Parathyroid adenoma (tissue), 2 donors: ENCODE measurements around the gene CACNB2.
"Not testable (repeated sequence)": the region's sequence is repeated elsewhere in the genome, so short reads cannot be mapped to it uniquely, and the experiment has no call there.

Experiments used
- H2AFZ ChIP-seq: fragments of 300-600 bp; sonication (generic); one replicate; pipeline ENCODE4 v1.7.0; 2017; ENCODE audit warnings: antibody characterized with exemption, mild to moderate bottlenecking
- H3K27ac ChIP-seq: fragments of 300-600 bp; sonication (generic); one replicate; pipeline ENCODE4 v1.7.0; 2017
- H3K27me3 ChIP-seq: fragments of 300-600 bp; sonication (generic); one replicate; pipeline ENCODE4 v1.7.0; 2017; ENCODE audit warnings: low read length; ENCODE audit not compliant: control insufficient read depth, insufficient read depth
- H3K36me3 ChIP-seq: fragments of 300-600 bp; sonication (generic); one replicate; pipeline ENCODE4 v1.7.0; 2017; ENCODE audit warnings: low read length; ENCODE audit not compliant: control insufficient read depth, insufficient read depth
- H3K4me1 ChIP-seq: fragments of 300-600 bp; sonication (generic); one replicate; pipeline ENCODE4 v1.7.0; 2017; ENCODE audit warnings: control low read depth
- H3K4me2 ChIP-seq: fragments of 300-600 bp; sonication (generic); one replicate; pipeline ENCODE4 v1.7.0; 2017; ENCODE audit warnings: low read length
- H3K4me3 ChIP-seq: fragments of 300-600 bp; sonication (generic); one replicate; pipeline ENCODE4 v1.7.0; 2017; ENCODE audit warnings: low read depth, low read length
- H3K79me2 ChIP-seq: fragments of 300-600 bp; sonication (generic); one replicate; pipeline ENCODE4 v1.7.0; 2017; ENCODE audit warnings: control low read depth
- H3K9ac ChIP-seq: fragments of 300-600 bp; sonication (generic); one replicate; pipeline ENCODE4 v1.7.0; 2017; ENCODE audit warnings: mild to moderate bottlenecking
- H3K9me3 ChIP-seq: fragments of 300-600 bp; sonication (generic); one replicate; pipeline ENCODE4 v1.7.0; 2017; ENCODE audit warnings: low read length; ENCODE audit not compliant: control insufficient read depth
- CTCF ChIP-seq: fragments of 300-600 bp; sonication (generic); IDR thresholded peaks from one replicate; pipeline ENCODE4 v1.7.0; 2017; ENCODE audit warnings: antibody characterized with exemption, mild to moderate bottlenecking
- donor health status: primary hyperparathyroidism.

CACNB2 gene

GRCh38 chr10:18178854-18179483 is 38.7 kb downstream of the CACNB2 start:
- H3K36me3 ChIP-seq = no peaks in the 10 kb centered on the region
- no peaks in the 10 kb centered on the region for H3K27me3 ChIP-seq
- no peaks in the 10 kb centered on the region for H3K9me3 ChIP-seq
- no peak overlapping the region for H3K4me2 ChIP-seq
- TF ChIP-seq CTCF = no peak
- no peaks in the 10 kb centered on the region for H3K4me1 ChIP-seq
- no peak overlapping the region for H3K4me3 ChIP-seq
- H3K27ac ChIP-seq = no peak overlapping the region
- no peaks in the 10 kb centered on the region for H3K79me2 ChIP-seq
- peak overlapping the region; percentile 16 for H2AFZ ChIP-seq
- no peak overlapping the region for H3K9ac ChIP-seq

- TF ChIP-seq CTCF = no peak
- Histone ChIP-seq H3K4me3 (no peak overlapping the region), H3K27me3 (no peaks in the 10 kb centered on the region), H3K9me3 (no peaks in the 10 kb centered on the region), H3K79me2 (no peaks in the 10 kb centered on the region), H3K4me2 (peak overlapping the region; percentile 57), H3K4me1 (no peaks in the 10 kb centered on the region), H2AFZ (peak overlapping the region; percentile 14), H3K27ac (no peak overlapping the region), H3K9ac (no peak overlapping the region), H3K36me3 (no peaks in the 10 kb centered on the region)
Measured at GRCh38 chr10:18179891-18180290, 39.7 kb downstream of the CACNB2 start.

GRCh38 chr10:18181382-18181781 is 41.2 kb downstream of the CACNB2 start:
- not testable (repeated sequence) for H3K27ac ChIP-seq, H3K4me2 ChIP-seq, H2AFZ ChIP-seq, H3K4me3 ChIP-seq, H3K36me3 ChIP-seq, H3K9ac ChIP-seq, H3K9me3 ChIP-seq, H3K4me1 ChIP-seq, H3K79me2 ChIP-seq, H3K27me3 ChIP-seq

- Histone ChIP-seq H2AFZ (no peak overlapping the region), H3K27me3 (no peaks in the 10 kb centered on the region), H3K4me1 (no peaks in the 10 kb centered on the region), H3K4me2 (no peak overlapping the region), H3K79me2 (no peaks in the 10 kb centered on the region), H3K36me3 (no peaks in the 10 kb centered on the region), H3K9ac (no peak overlapping the region), H3K27ac (no peak overlapping the region), H3K9me3 (no peaks in the 10 kb centered on the region), H3K4me3 (no peak overlapping the region)
- TF ChIP-seq CTCF = no peak
Measured at GRCh38 chr10:18185621-18186020, 45.4 kb downstream of the CACNB2 start.

GRCh38 chr10:18190840-18191239 is 50.6 kb downstream of the CACNB2 start:
- Histone ChIP-seq H3K9ac (no peak overlapping the region), H3K79me2 (no peaks in the 10 kb centered on the region), H3K4me3 (no peak overlapping the region), H3K4me1 (no peaks in the 10 kb centered on the region), H3K4me2 (no peak overlapping the region), H3K36me3 (no peaks in the 10 kb centered on the region), H3K9me3 (no peaks in the 10 kb centered on the region), H2AFZ (no peak overlapping the region), H3K27me3 (no peaks in the 10 kb centered on the region), H3K27ac (no peak overlapping the region)
- TF ChIP-seq CTCF = no peak
